ENCODE measurements around the gene MAX.

GRCh38 chr14:65026526-65026925 is 75.8 kb downstream of the MAX start:
- TF ChIP-seq CTCF (IDR thresholded peaks at IDR 0.05) (no peak), POLR2AphosphoS5 (IDR thresholded peaks at IDR 0.05) (no peak)
